Dedifferentiated amniotic fluid mesenchymal stem cell (primary cell): ENCODE measurements around the gene FGF1.
A peak's percentile ranks its signal among the peaks of the same experiment; 100 is the strongest.

Experiments used
- DNase-seq: peaks from one replicate; pipeline ENCODE4 v3.0.0-alpha.2; 2016; ENCODE audit errors: extremely low spot score

FGF1 gene

GRCh38 chr5:142644127-142644526 is 41.8 kb downstream of the FGF1 start:
- DNase-seq, result no peak

DNA sequence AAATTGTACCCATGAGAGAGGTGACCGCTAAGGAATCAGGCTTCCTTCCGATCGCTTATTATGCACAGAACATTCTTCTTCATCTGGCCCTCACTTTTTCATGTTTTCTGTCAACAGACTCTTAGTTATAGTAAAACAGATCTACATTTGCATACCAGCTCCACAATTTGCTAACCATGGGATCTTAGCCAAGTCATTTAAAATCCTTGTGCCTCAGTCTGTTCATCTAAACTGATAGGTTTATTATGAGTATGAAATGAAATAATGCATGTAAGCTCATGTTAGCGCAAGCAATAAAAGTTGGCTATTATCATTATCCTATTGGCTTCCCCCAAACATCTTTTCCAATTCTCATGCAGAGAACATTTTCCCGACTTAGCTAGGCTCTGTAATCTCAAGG is 42.3 kb downstream of the FGF1 start:
- no peak for DNase-seq

DNA sequence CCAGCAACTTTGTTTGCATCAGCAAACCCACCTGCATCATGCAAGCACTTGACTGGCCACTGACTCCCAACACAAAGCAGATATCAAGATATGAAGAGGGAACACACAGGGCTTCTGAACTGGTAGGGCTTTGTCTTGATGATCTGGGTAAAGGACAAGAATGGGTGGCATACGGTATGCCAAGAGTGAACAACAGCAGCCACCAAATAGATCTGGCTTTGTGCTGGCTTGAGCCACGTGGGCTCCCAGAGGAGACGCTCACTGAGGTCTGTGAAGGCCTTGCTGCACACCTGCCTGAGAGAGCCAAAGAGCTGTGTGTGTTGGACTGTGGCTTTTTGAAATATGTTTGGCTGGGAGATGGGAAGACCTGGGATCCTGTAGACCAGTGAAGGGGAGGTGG is 43.5 kb downstream of the FGF1 start:
- DNase-seq, result no peak

DNA sequence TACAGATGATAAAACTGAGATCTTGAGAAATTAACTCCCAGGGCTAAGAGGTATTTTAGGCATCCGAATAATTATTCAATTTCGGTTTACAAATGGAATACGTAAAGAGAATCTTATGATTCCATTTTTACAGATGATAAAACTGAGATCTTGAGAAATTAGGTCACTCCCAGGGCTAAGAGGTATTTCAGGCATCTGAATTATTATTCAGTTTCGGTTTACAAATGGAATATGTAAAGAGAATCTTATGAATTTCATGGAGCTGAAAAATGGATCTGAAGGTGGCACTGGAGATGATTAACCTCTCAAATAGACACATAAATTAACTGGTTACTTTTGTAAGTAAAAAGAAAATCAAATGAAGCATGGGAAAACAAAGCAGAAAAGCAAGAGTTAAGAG is 44.2 kb downstream of the FGF1 start:
- DNase-seq, result no peak

DNA sequence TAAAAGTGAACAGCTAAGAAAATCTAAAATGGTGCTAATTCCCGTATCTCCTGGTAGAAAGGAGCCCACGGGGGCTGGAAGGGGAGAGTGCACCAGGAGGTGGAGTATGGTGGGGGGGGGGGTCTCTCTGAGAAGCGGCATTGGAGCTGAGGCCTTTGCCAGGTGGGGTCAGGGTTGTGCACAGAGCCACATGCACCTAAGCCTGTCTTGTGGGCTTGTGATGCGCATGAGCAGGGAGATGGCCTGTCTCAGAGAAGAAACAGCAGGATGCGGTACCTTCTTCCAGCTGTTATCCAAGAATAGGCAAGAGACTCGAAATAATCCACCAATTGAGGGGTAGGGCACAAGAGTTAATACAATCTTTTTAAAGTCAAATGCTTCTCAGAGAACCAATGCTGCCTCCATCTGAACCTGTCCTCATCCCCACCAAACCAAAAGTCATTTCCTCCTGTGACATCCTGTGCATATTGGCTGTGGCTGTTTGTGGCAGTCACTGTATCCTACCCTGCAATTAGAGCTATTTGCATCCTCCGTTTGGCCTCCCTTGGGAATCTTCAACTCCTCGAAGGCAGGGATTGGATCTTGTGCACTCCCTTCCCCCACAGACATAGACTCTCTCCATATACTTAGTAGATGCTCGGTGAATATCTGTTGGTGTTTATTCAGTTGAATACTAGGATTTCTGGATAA is 45.4 kb downstream of the FGF1 start:
- no peak for DNase-seq

DNA sequence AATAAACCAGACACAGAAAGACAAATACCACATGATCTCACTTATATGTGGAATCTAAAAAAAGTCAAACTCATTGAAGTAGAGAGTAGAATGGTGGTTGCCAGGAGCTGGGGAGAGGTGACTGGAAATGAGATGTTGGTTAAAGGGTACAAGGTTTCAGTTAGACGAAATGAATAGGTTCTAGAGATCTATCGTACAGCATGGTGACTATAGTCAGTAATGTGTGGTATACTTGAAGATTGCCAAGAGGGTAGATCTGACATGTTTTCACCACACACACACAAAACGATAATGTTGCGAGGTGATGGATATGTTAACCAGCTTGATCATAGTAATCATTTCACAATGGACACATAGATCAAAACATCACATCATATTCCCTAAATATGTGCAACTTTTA is 46.4 kb downstream of the FGF1 start:
- no peak for DNase-seq

GRCh38 chr5:142637871-142638270 is 48.0 kb downstream of the FGF1 start:
- no peak for DNase-seq

DNA sequence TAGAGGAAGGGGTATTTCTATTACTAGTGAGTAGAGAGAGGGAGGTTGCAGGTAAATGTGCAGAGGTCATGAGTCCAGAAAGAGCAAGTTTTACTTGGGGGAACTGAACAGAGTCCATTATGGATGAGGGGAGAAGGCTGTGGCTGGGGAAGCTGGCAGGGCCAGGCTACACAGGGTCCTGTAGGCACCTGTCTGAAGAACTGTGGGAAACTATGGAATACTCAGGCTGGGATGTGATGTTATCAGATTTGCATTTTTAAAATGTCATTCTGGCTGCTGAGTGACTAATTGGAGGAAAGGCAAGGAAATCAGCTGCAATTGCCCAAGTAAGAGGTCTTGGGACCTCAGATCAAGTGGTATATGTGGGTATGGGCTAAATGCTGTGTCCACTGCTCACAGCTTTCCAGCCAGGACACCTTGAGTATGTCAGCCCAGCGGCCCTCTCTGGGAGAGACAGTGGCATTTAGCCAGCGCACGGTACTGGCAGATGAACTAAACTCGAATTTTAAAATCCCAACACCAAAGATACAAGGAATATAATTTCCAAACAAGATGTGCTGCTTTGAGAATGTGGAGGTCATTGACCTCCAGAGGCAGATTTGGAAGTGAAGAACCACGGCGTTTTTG is 49.1 kb downstream of the FGF1 start:
- no peak for DNase-seq

DNA sequence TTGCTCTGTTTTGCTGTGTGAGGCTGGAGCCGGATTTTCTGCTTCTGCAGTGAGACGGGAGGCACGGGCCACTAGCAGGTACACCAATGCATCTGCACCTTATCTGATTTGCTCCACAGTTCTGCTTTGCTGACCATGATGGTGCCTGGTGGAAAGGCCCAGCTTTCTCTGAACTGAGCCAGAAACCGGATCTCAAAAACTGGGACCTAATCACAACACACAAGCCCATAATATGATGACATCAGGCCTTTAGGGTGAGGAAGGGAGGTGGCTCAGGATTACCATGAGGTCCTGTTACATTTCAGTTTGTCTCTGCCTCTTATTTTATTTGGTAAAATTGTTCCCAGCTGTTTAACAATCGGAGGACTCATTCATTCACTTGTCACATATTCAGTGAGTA is 49.8 kb downstream of the FGF1 start:
- DNase-seq, result peak; percentile 30

DNA sequence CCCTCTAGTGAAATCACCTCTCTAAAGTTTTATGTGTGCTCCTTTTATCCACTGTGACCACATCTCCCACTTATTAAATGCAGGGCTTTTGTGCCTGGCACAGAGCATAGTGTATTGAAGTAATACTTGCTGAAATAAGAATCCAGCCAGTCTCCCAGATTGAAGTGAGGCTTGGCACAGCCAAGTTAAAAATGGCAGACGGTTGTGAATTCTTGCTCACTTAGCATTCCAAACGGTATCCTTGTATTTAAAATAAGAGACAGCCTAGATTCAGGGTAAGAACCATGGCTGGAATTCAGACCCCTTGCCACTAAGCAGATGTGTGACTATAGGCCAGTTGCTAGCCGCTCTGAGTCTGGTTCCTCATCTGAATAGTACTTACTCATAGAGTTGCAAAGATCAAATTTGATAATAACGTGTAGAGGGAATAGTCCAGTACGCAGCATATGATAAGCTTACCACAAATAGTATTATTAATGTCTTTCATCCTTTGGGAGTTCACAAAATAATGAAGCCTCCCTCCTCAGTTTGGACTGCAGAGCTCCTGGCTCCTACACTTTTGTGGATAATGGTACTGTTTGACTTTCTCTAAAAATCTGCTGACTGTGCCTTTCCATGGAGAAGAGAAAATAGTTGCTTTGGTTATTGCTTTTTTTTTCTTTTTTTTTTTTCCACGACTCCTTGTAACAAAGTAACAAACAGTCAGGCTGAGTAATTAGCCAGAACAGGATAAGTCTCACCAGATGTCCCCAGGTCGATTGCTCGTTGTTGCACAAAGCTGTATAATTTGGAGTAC is 51.5 kb downstream of the FGF1 start:
- DNase-seq, result no peak

DNA sequence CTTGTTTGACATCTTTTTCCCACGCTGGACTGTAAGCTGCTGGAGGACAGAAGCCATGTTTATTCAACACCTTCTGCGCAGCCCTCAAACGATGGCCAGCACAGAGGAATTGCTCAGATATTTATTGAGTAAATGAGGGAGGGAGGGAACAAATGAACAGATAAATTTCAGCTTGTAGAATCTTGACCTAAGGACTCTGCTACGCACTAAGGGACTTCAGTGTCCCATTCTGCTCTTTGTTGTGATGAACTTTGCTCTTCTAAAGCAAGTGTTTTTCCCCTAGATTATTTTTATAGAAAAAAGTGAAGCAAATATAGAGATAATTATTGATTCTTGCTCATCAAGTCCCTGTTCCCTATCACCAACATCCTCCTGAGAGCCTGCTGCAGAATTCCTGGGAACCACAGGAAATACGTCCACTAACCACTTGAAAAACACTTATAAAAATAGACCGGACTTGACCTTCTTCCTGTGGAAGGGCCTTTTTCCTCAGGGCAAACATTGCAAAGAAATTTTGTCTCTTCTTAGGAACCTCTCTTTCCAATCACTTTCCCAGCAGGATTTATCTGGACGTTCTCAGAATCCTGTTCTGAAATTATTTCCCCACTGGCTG is 54.9 kb downstream of the FGF1 start:
- no peak for DNase-seq

- no peak for DNase-seq
Measured at GRCh38 chr5:142627383-142628217, 58.3 kb downstream of the FGF1 start.

DNA sequence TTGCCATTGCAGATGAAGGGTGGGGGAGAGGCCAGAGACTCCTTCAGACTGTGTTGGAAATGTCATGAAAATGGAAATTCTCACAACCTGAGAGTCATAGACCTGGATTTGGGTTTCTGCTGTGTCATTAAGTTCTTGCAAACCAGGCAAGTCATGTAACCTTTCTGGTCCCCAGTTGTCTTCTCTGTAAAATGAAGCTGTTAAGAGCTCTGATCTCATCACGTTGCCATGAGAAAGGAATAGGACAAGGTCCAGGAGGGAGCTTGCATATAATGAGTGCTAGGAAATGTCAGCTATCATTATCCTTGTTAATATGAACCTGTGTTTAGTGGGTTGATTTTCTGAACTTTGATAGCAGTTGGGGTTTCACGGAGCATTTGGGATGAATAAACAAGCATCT is 59.1 kb downstream of the FGF1 start:
- no peak for DNase-seq

- DNase-seq, result no peak
Measured at GRCh38 chr5:142626099-142626498, 59.8 kb downstream of the FGF1 start.

GRCh38 chr5:142621227-142621626 is 64.7 kb downstream of the FGF1 start:
- DNase-seq, result peak; percentile 71

GRCh38 chr5:142619815-142620214 is 66.1 kb downstream of the FGF1 start:
- DNase-seq, result no peak

- DNase-seq, result no peak
Measured at GRCh38 chr5:142618130-142618523, 67.8 kb downstream of the FGF1 start.

GRCh38 chr5:142617416-142618129 is 68.3 kb downstream of the FGF1 start:
- DNase-seq, result no peak

DNA sequence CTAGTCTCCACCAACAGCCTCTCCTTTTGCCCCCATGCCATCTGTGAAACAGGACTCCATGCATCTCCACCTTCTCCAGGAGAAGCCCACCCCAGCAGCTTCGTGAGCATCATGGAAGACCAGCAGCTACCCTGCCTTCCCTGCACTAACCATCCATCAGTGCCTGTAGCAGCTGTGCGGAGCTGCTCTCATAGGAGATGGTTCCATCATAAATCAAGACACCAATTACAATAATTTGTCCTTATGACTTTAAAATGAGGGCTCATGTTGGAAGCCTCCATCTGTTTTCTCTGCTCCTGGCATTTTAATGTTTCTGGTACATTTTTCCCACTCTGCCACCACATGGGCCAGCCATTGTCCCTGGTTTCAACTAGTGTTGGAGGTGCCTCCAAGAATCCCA is 69.9 kb downstream of the FGF1 start:
- no peak for DNase-seq

DNA sequence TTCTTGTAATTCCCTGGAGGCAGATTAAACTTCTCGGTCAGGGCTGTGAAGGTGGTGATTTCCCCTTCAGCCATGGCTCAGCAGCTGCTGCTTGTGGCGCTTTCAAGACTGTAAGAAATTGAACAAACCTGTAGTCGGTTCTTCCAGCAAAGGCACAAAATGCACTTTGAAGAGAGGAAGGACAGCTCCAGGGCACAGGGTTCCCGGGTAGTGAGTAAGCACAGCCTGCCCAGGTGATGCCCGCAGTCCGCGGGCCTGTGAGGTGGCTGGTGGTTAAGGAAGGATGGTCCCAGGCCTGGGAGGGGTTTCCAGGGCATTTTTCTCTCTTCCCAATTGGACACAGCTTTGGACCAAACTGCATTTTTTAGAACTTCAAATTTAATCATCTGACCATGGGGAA is 71.8 kb downstream of the FGF1 start:
- no peak for DNase-seq

- DNase-seq, result no peak
Measured at GRCh38 chr5:142613271-142613671, 72.6 kb downstream of the FGF1 start.
